NB4 (cell line): Measurements from ENCODE around the gene SAXO2.
"Not testable (repeated sequence)": the region's sequence is repeated elsewhere in the genome, so short reads cannot be mapped to it uniquely, and the experiment has no call there.

Experiments used
- MYC ChIP-seq: IDR thresholded peaks from 2 replicates; pipeline ENCODE4 v1.6.1; 2011; ENCODE audit warnings: low read depth, low read length
- POLR2A ChIP-seq: IDR thresholded peaks from 2 replicates; pipeline ENCODE4 v1.6.1; 2011; ENCODE audit warnings: mild to moderate bottlenecking; ENCODE audit not compliant: insufficient read length; ENCODE audit errors: extremely low read depth
- TF ChIP-seq, protein P1 (sequence below): IDR thresholded peaks from one replicate; pipeline ENCODE4 v1.5.1; 2012; ENCODE audit warnings: low read depth, low read length
- TF ChIP-seq, protein P2 (sequence below): IDR thresholded peaks from 2 replicates; pipeline ENCODE4 v1.6.1; 2011; ENCODE audit warnings: low read depth, low read length

DNA sequence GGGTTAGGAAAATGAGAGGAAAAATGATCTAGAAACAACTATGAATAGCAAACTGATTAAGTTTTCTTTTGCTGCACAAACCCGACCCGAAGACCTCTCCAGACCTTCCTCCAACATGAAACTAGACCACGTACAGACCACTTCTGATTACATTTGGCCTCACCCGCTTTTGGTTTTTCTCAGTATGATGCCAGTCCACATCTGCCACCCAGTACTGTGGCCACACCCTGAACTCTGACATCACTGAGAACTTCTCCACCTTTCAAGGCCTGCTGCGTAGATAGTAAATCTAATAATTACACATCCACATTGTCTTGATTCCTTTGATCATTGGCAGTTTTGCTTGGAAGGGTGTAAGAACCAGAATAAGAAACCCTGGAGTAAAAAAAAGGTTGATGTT is 16.7 kb upstream of the SAXO2 start:
- TF ChIP-seq, protein P1, sequence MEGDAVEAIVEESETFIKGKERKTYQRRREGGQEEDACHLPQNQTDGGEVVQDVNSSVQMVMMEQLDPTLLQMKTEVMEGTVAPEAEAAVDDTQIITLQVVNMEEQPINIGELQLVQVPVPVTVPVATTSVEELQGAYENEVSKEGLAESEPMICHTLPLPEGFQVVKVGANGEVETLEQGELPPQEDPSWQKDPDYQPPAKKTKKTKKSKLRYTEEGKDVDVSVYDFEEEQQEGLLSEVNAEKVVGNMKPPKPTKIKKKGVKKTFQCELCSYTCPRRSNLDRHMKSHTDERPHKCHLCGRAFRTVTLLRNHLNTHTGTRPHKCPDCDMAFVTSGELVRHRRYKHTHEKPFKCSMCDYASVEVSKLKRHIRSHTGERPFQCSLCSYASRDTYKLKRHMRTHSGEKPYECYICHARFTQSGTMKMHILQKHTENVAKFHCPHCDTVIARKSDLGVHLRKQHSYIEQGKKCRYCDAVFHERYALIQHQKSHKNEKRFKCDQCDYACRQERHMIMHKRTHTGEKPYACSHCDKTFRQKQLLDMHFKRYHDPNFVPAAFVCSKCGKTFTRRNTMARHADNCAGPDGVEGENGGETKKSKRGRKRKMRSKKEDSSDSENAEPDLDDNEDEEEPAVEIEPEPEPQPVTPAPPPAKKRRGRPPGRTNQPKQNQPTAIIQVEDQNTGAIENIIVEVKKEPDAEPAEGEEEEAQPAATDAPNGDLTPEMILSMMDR, result not testable (repeated sequence)
- not testable (repeated sequence) for TF ChIP-seq POLR2A, MYC
- TF ChIP-seq, protein P2, sequence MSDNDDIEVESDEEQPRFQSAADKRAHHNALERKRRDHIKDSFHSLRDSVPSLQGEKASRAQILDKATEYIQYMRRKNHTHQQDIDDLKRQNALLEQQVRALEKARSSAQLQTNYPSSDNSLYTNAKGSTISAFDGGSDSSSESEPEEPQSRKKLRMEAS, result not testable (repeated sequence)
